DND-41 (cell line): ENCODE measurements around the gene HDAC7.

Source experiments
- ATAC-seq: fragments of 200-7000 bp; cut with Tn5 transposase; 3 replicates; pipeline ENCODE4 v1.9.1; 2021; ENCODE audit warnings: low read depth; ENCODE audit not compliant: insufficient read depth
- DNase-seq: peaks from one replicate; pipeline ENCODE4 v3.0.0-alpha.2; 2020
- H2AFZ ChIP-seq: 2 replicates; pipeline ENCODE4 v1.6.0; 2012; ENCODE audit warnings: low read depth, low read length
- H3K27ac ChIP-seq: 2 replicates; pipeline ENCODE4 v1.5.1; 2012; ENCODE audit warnings: low read length, inconsistent platforms
- H3K27me3 ChIP-seq: fragments of 200-600 bp; sonication (generic); 2 replicates; pipeline ENCODE4 v1.6.0; 2012; ENCODE audit warnings: low read length, mild to moderate bottlenecking, inconsistent platforms; ENCODE audit not compliant: insufficient read depth, poor library complexity
- H3K36me3 ChIP-seq: 2 replicates; pipeline ENCODE4 v1.5.1; 2012; ENCODE audit warnings: low read length, inconsistent platforms; ENCODE audit not compliant: insufficient read depth
- H3K4me1 ChIP-seq: 2 replicates; pipeline ENCODE4 v1.5.1; 2012; ENCODE audit warnings: mild to moderate bottlenecking, low read length; ENCODE audit not compliant: insufficient read depth
- H3K4me2 ChIP-seq: 2 replicates; pipeline ENCODE4 v1.6.0; 2012; ENCODE audit warnings: mild to moderate bottlenecking, moderate library complexity, low read length, inconsistent platforms; ENCODE audit not compliant: insufficient read depth
- H3K4me3 ChIP-seq, 2 experiments: fragments of 200-600 bp in 1 of 2; shearing (Covaris generic) in 1 of 2; 2 replicates each; pipeline ENCODE4 v1.5.1; 2012 to 2016; ENCODE audit warnings: inconsistent platforms in 2 of 2, low read length in 2 of 2, mild to moderate bottlenecking in 2 of 2, low read depth in 1 of 2, moderate library complexity in 1 of 2
- H3K79me2 ChIP-seq: 2 replicates; pipeline ENCODE4 v1.6.0; 2012; ENCODE audit warnings: low read length, inconsistent platforms; ENCODE audit not compliant: insufficient read depth
- H3K9ac ChIP-seq: 2 replicates; pipeline ENCODE4 v1.6.0; 2012; ENCODE audit warnings: low read depth, mild to moderate bottlenecking, inconsistent platforms, low read length, moderate library complexity
- H3K9me3 ChIP-seq: 2 replicates; pipeline ENCODE4 v1.5.1; 2012; ENCODE audit warnings: low read length, moderate library complexity, mild to moderate bottlenecking, inconsistent platforms; ENCODE audit not compliant: insufficient read depth, severe bottlenecking
- H4K20me1 ChIP-seq: 2 replicates; pipeline ENCODE4 v1.6.0; 2012; ENCODE audit warnings: low read length; ENCODE audit not compliant: insufficient read depth
- CTCF ChIP-seq: IDR thresholded peaks from 2 replicates; pipeline ENCODE4 v1.5.1; 2012; ENCODE audit warnings: borderline replicate concordance, low read length, moderate library complexity, mild to moderate bottlenecking; ENCODE audit not compliant: poor library complexity, severe bottlenecking; ENCODE audit errors: extremely low read depth
- EZH2 ChIP-seq: IDR thresholded peaks from 3 replicates; pipeline ENCODE4 v1.6.1; 2012; ENCODE audit warnings: borderline replicate concordance, low read depth, mild to moderate bottlenecking, moderate library complexity, low read length, inconsistent platforms; ENCODE audit not compliant: severe bottlenecking

HDAC7 gene

DNA sequence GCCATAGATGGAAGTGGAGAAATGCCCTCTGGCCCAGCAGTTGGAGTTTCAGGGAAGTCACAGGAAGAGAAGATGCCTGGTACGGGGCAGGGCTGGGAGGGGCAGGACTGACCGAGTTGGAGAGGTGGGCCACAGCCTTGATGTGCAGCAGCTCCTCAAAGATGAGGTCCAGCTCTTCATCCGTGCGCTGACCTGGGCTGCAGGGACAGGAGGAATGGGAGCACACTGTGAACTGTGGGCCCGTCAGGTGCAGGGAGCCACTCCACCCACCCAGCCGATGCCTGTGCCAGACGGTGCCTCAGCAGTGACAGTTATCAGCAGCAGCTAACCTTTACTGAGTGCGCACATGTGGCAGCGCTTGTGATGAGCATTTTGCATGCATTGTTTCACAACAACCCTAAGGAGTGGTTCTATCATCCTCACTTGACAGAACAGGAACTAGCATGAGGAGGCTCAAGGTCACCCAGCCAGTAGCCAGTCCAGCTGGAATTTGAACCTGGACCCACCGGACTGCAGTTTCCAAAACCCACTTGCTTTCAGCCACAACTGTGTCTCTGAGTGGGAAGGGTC is 69.4 kb downstream of the HDAC7 start:
- Histone ChIP-seq H3K36me3 (no peaks in the 10 kb centered on the region), H3K4me1 (no peaks in the 10 kb centered on the region), H2AFZ (no peak overlapping the region), H3K4me3 (no peak overlapping the region), H3K9ac (no peak overlapping the region), H4K20me1 (peaks cover 3% of the 10 kb centered on the region; the same call in 1 of the 2 replicates), H3K27ac (no peak overlapping the region), H3K4me2 (no peak overlapping the region), H3K9me3 (no peaks in the 10 kb centered on the region), H3K79me2 (no peaks in the 10 kb centered on the region), H3K27me3 (peaks cover 3% of the 10 kb centered on the region)
- DNase-seq (no peak), ATAC-seq (no peak)
- TF ChIP-seq EZH2 (no peak), CTCF (no peak)

- no peak overlapping the region for H3K4me2 ChIP-seq
- H3K9me3 ChIP-seq = no peaks in the 10 kb centered on the region
- H3K27me3 ChIP-seq = peaks cover 6% of the 10 kb centered on the region
- no peak overlapping the region for H3K4me3 ChIP-seq
- H3K4me1 ChIP-seq = no peaks in the 10 kb centered on the region
- no peak overlapping the region for H2AFZ ChIP-seq
- ATAC-seq = no peak
- TF ChIP-seq CTCF (no peak), EZH2 (no peak)
- no peak overlapping the region for H3K9ac ChIP-seq
- H3K79me2 ChIP-seq = no peaks in the 10 kb centered on the region
- H4K20me1 ChIP-seq = no peaks in the 10 kb centered on the region; the same call in 1 of the 2 replicates
- H3K36me3 ChIP-seq = no peaks in the 10 kb centered on the region
- H3K27ac ChIP-seq = no peak overlapping the region
- DNase-seq = no peak
Measured at GRCh38 chr12:47748899-47749298, 70.8 kb downstream of the HDAC7 start.

DNA sequence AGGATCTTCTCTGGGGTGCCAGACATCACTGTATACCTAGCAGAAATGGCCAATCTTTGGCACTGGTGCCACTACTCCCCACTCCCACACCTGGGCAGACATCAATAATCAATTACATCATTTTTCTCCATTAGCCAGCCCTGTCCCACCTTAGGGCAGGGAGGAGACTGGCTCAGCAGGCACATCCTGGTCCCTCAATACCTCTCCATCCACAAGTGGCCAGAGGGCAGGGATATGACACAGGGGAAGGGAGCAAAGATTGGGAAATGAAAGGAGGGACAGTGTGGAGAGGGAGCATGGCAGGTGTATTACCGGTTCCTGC is 71.2 kb downstream of the HDAC7 start:
- no peak overlapping the region for H3K9ac ChIP-seq
- H3K9me3 ChIP-seq = no peaks in the 10 kb centered on the region
- no peaks in the 10 kb centered on the region for H3K79me2 ChIP-seq
- H3K4me3 ChIP-seq = no peak overlapping the region
- DNase-seq (no peak), ATAC-seq (no peak)
- peaks cover 7% of the 10 kb centered on the region for H3K27me3 ChIP-seq
- H3K27ac ChIP-seq = no peak overlapping the region
- H4K20me1 ChIP-seq = no peaks in the 10 kb centered on the region; the same call in 1 of the 2 replicates
- TF ChIP-seq EZH2 = no peak
- no peak for TF ChIP-seq CTCF
- no peaks in the 10 kb centered on the region for H3K36me3 ChIP-seq
- no peaks in the 10 kb centered on the region for H3K4me1 ChIP-seq
- H3K4me2 ChIP-seq = no peak overlapping the region
- H2AFZ ChIP-seq = no peak overlapping the region
